PC-9 (cell line): ENCODE results near the gene S100A6. TPM values are rescaled to one million over a fixed set of nuclear protein-coding genes. Genes with fewer than 3 reads are reported as not detected.

Experiments
- BruUV-seq: library from RNA; stranded (reverse); fragments of 400-500 nt; replicated peaks from 2 replicates; lab custom pipeline; 2021; lab: Mats Ljungman, UMichigan
- CTCF ChIA-PET: fragments of 300-600 bp; sonication (Branson Sonifier 250); formaldehyde crosslinking; loops from one replicate; lab custom pipeline; 2022; ENCODE audit warnings: antibody characterized with exemption; lab: Charles Lee
- POLR2A ChIA-PET: fragments of 300-600 bp; sonication (Branson Sonifier 250); formaldehyde crosslinking; loops from one replicate; lab custom pipeline; 2022; ENCODE audit warnings: antibody characterized with exemption; ENCODE audit not compliant: unreplicated experiment; lab: Charles Lee
- DNase-seq, 2 experiments: peaks; one replicate each; pipeline versions ENCODE4 v3.0.0 to v3.0.0-alpha.2; 2015 to 2022; ENCODE audit warnings: mixed read lengths in 1 of 2
- H2AFZ ChIP-seq: fragments of 200-600 bp; sonication (generic); 2 replicates; pipeline ENCODE4 v1.8.1; 2017; ENCODE audit warnings: antibody characterized with exemption
- H3F3A ChIP-seq: fragments of 200-600 bp; sonication (generic); 2 replicates; pipeline ENCODE4 v1.8.1; 2017; ENCODE audit warnings: antibody characterized with exemption, mild to moderate bottlenecking, low read depth; ENCODE audit not compliant: insufficient read depth
- H3K27ac ChIP-seq: fragments of 200-600 bp; sonication (generic); 2 replicates; pipeline ENCODE4 v1.6.1; 2016; ENCODE audit warnings: mixed run types
- H3K27me3 ChIP-seq: fragments of 200-600 bp; sonication (generic); 2 replicates; pipeline ENCODE4 v1.6.1; 2016; ENCODE audit warnings: low read depth, mixed run types; ENCODE audit not compliant: insufficient read depth
- H3K36me3 ChIP-seq: fragments of 200-600 bp; sonication (generic); 2 replicates; pipeline ENCODE4 v1.6.1; 2016; ENCODE audit warnings: low read depth, mixed run types
- H3K4me1 ChIP-seq: fragments of 200-600 bp; sonication (generic); replicated peaks from 2 replicates; pipeline ENCODE4 v1.6.1; 2016; ENCODE audit warnings: mixed run types; ENCODE audit not compliant: insufficient read depth
- H3K4me2 ChIP-seq: fragments of 200-600 bp; sonication (generic); 2 replicates; pipeline ENCODE4 v1.6.1; 2017; ENCODE audit warnings: mixed run types
- H3K4me3 ChIP-seq: fragments of 200-600 bp; sonication (generic); 2 replicates; pipeline ENCODE4 v1.6.1; 2016; ENCODE audit warnings: mixed run types
- H3K79me2 ChIP-seq: fragments of 200-600 bp; sonication (generic); 2 replicates; pipeline ENCODE4 v1.6.1; 2017; ENCODE audit warnings: low read depth, mixed run types
- H3K9me2 ChIP-seq: fragments of 200-600 bp; sonication (generic); 2 replicates; pipeline ENCODE4 v1.8.1; 2017; ENCODE audit warnings: mild to moderate bottlenecking; ENCODE audit not compliant: insufficient read depth
- H3K9me3 ChIP-seq: fragments of 200-600 bp; sonication (generic); 2 replicates; pipeline ENCODE4 v1.8.1; 2016; ENCODE audit warnings: low read depth; ENCODE audit not compliant: insufficient read depth
- H4K20me1 ChIP-seq: fragments of 200-600 bp; sonication (generic); 2 replicates; pipeline ENCODE4 v1.8.1; 2017; ENCODE audit not compliant: insufficient read depth
- CTCF ChIP-seq: fragments of 200-600 bp; sonication (generic); conservative IDR thresholded peaks from 2 replicates; pipeline ENCODE4 v1.6.1; 2017; ENCODE audit warnings: mixed run types, antibody characterized with exemption, mild to moderate bottlenecking, moderate library complexity
- EZH2 ChIP-seq: fragments of 200-600 bp; sonication (generic); IDR thresholded peaks from 2 replicates; pipeline ENCODE4 v1.8.0; 2017; ENCODE audit warnings: antibody characterized with exemption, low read depth
- intact Hi-C: fragments of 100-400 bp; cut with micrococcal nuclease; formaldehyde crosslinking; loops from one replicate; pipeline ENCODE4 v1.10.0; 2022; ENCODE audit not compliant: unreplicated experiment
- total RNA-seq: library from RNA; stranded (reverse); gene quantifications from 2 replicates; pipeline ENCODE4 v1.2.3, GENCODE V29; 2021

Gene S100A6
- total RNA-seq, 1 experiment from 2014 or later, result 994 TPM

- H3K4me2 ChIP-seq, result no peak overlapping the region
- intact Hi-C loops, result no loop called here
- H3K27me3 ChIP-seq, result no peaks in the 10 kb centered on the region
- H3K9me3 ChIP-seq, result no peaks in the 10 kb centered on the region
- peaks cover 8% of the 10 kb centered on the region; the same call in 1 of the 2 replicates for H3K4me1 ChIP-seq
- no peak overlapping the region for H3K4me3 ChIP-seq
- TF ChIP-seq EZH2 (no peak), CTCF (no peak)
- H3F3A ChIP-seq, result peaks cover 20% of the 10 kb centered on the region
- H3K36me3 ChIP-seq, result no peaks in the 10 kb centered on the region
- H3K27ac ChIP-seq, result no peak overlapping the region
- no TSS peak for BruUV-seq
- ChIA-PET POLR2A (interaction anchor here (0.7 kb wide), 2 partner anchors 68 to 93 kb away, joined by 3 to 21 read pairs; no protein-coding TSS in a partner anchor), CTCF (no interaction called here)
- no peaks in the 10 kb centered on the region for H3K9me2 ChIP-seq
- H4K20me1 ChIP-seq, result no peaks in the 10 kb centered on the region
- DNase-seq, result no peak
- no peaks in the 10 kb centered on the region for H3K79me2 ChIP-seq
- no peak overlapping the region for H2AFZ ChIP-seq
These were observed 22.1 kb upstream of the S100A6 start for GRCh38 chr1:153557877-153558276.

GRCh38 chr1:153556348-153556747 lies 20.6 kb upstream of the S100A6 start:
- no peaks in the 10 kb centered on the region for H3K27me3 ChIP-seq
- no peaks in the 10 kb centered on the region for H3K36me3 ChIP-seq
- H2AFZ ChIP-seq, result no peak overlapping the region
- no peak overlapping the region for H3K4me2 ChIP-seq
- H4K20me1 ChIP-seq, result no peaks in the 10 kb centered on the region
- no peak overlapping the region for H3K27ac ChIP-seq
- POLR2A ChIA-PET, result no interaction called here
- H3K4me1 ChIP-seq, result peaks cover 8% of the 10 kb centered on the region; the same call in 1 of the 2 replicates
- no peak for DNase-seq
- H3K79me2 ChIP-seq, result no peaks in the 10 kb centered on the region
- H3K9me3 ChIP-seq, result no peaks in the 10 kb centered on the region
- no peaks in the 10 kb centered on the region for H3K9me2 ChIP-seq
- CTCF ChIA-PET, result no interaction called here
- H3K4me3 ChIP-seq, result no peak overlapping the region
- no TSS peak for BruUV-seq
- H3F3A ChIP-seq, result peaks cover 17% of the 10 kb centered on the region
- intact Hi-C loops, result no loop called here
- TF ChIP-seq CTCF, result no peak
- TF ChIP-seq EZH2, result no peak

- no peak overlapping the region for H3K4me2 ChIP-seq
- H4K20me1 ChIP-seq, result no peaks in the 10 kb centered on the region
- no TSS peak for BruUV-seq
- H3F3A ChIP-seq, result peaks cover 9% of the 10 kb centered on the region
- no peaks in the 10 kb centered on the region for H3K36me3 ChIP-seq
- H3K4me1 ChIP-seq, result peaks cover 21% of the 10 kb centered on the region
- H3K9me3 ChIP-seq, result no peaks in the 10 kb centered on the region
- ChIA-PET CTCF (no interaction called here), POLR2A (interaction anchor here (0.6 kb wide), 1 partner anchor 18 kb away, joined by 3 read pairs; the partner anchor contains the start of gene S100A6)
- H3K27ac ChIP-seq, result no peak overlapping the region
- no peak overlapping the region for H2AFZ ChIP-seq
- TF ChIP-seq CTCF (no peak), EZH2 (no peak)
- no peaks in the 10 kb centered on the region for H3K79me2 ChIP-seq
- H3K4me3 ChIP-seq, result no peak overlapping the region
- H3K27me3 ChIP-seq, result no peaks in the 10 kb centered on the region
- no peaks in the 10 kb centered on the region for H3K9me2 ChIP-seq
- DNase-seq, result no peak
- intact Hi-C loops, result no loop called here
These were observed 18.2 kb upstream of the S100A6 start for GRCh38 chr1:153553830-153554541.
